ENCODE results near the gene TJP3. TPM values are rescaled to one million over a fixed set of nuclear protein-coding genes. Genes with fewer than 3 reads are reported as not detected.

The TJP3 gene
- total and polyA plus RNA-seq, 10 of the 15 experiments (the other 5 are each of a cell fraction or from before 2014, with no cell fraction given) = 0.04 to 1.2 (median 0.29) TPM; not detected in 6

DNA sequence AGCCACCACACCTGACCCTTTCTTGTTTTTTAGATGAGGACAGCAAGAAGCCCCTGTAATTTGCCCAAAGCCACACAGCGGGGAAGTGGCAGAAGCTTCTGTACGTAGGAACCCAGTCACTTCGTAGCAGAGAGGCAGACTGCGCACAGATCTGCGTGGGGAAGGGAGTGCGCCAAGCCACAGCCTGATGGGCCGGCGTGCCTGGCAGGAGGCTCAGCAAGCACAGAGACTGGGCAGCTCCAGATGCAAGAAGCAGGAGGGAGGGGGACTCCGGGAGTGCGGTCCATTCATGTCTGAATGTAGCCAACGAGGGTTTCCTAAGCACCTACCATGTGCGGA is 347 bp upstream of the TJP3 start:
- Histone ChIP-seq H3K27me3 (replicated peaks in 1 of 2; ENCODE audit: control insufficient read depth in 2 of 2, insufficient read depth in 2 of 2, low read length in 1 of 2) (no peaks in the 10 kb centered on the region), H3K9ac (ENCODE audit: control insufficient read depth, insufficient read depth, low read length) (no peak overlapping the region), H3K36me3 (ENCODE audit: control insufficient read depth in 2 of 2, insufficient read depth in 2 of 2, low read length in 1 of 2) (no peaks in the 10 kb centered on the region), H3K4me3 (no peak overlapping the region), H3K27ac (ENCODE audit: control insufficient read depth, insufficient read depth) (no peak overlapping the region), H3K4me2 (ENCODE audit: control insufficient read depth, insufficient read depth) (no peak overlapping the region), H4K20me1 (ENCODE audit: control insufficient read depth, insufficient read depth) (no peaks in the 10 kb centered on the region), H3K9me3 (replicated peaks; ENCODE audit: control insufficient read depth, insufficient read depth, low read length) (no peaks in the 10 kb centered on the region), H3K4me1 (ENCODE audit: control insufficient read depth, insufficient read depth, low read length) (no peaks in the 10 kb centered on the region), H2AFZ (ENCODE audit: control insufficient read depth, low read depth, low read length) (no peak overlapping the region), H3K79me2 (ENCODE audit: control insufficient read depth, insufficient read depth, low read length) (no peaks in the 10 kb centered on the region)
- BruUV-seq (replicated peaks) = no TSS peak
- intact Hi-C loops (cut with micrococcal nuclease; ENCODE audit: unreplicated experiment) (loop anchor here (5.0 kb wide), 1 partner anchor 161 kb away; no protein-coding TSS in a partner anchor), in situ Hi-C loops (cut with MboI) (no loop called here)
- 74% methylated on average over 12 of the region's 12 CpGs for WGBS (ENCODE audit: insufficient coverage, insufficient replicate concordance, low lambda C conversion rate, missing lambda C conversion rate)
- RAD21 ChIA-PET (ENCODE audit: unreplicated experiment) = no interaction called here
- SMC1A ChIA-PET (ENCODE audit: uncharacterized antibody, unreplicated experiment) = interaction anchor here (0.6 to 1.1 kb wide), 2 partner anchors 54 to 255 kb away, joined by 3 read pairs; partner anchors contain the start of genes APBA3 and MRPL54
- no peak for FAIRE-seq
- ATAC-seq = no peak
- DNase-seq (ENCODE audit: low read depth, low spot score) = no peak
- CTCF ChIA-PET = interaction anchor here (0.8 to 2.2 kb wide), 3 partner anchors 15 to 46 kb away, joined by 3 to 4 read pairs (median 3); no protein-coding TSS in a partner anchor
- POLR2A ChIA-PET = no interaction called here
- no peak for TF ChIP-seq CHD4 (IDR thresholded peaks at IDR 0.05)
- no peak for TF ChIP-seq IKZF1 (conservative IDR thresholded peaks at IDR 0.05)
- no peak for TF ChIP-seq CBX3 (IDR thresholded peaks at IDR 0.05; ENCODE audit: borderline replicate concordance, low read depth)
- TF ChIP-seq, protein P1, sequence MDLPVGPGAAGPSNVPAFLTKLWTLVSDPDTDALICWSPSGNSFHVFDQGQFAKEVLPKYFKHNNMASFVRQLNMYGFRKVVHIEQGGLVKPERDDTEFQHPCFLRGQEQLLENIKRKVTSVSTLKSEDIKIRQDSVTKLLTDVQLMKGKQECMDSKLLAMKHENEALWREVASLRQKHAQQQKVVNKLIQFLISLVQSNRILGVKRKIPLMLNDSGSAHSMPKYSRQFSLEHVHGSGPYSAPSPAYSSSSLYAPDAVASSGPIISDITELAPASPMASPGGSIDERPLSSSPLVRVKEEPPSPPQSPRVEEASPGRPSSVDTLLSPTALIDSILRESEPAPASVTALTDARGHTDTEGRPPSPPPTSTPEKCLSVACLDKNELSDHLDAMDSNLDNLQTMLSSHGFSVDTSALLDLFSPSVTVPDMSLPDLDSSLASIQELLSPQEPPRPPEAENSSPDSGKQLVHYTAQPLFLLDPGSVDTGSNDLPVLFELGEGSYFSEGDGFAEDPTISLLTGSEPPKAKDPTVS (IDR thresholded peaks at IDR 0.05; ENCODE audit: low read depth, low read length) = no peak
- TF ChIP-seq ZNF274 (IDR thresholded peaks at IDR 0.05; ENCODE audit: insufficient read depth, insufficient read length) = no peak
- no peak for TF ChIP-seq MTA2 (IDR thresholded peaks at IDR 0.05; ENCODE audit: low read depth)
- TF ChIP-seq KDM1A (IDR thresholded peaks at IDR 0.05; ENCODE audit: borderline replicate concordance) = no peak
- TF ChIP-seq CREB1 (IDR thresholded peaks at IDR 0.05; ENCODE audit: low read depth) = no peak
- TF ChIP-seq, protein P2, sequence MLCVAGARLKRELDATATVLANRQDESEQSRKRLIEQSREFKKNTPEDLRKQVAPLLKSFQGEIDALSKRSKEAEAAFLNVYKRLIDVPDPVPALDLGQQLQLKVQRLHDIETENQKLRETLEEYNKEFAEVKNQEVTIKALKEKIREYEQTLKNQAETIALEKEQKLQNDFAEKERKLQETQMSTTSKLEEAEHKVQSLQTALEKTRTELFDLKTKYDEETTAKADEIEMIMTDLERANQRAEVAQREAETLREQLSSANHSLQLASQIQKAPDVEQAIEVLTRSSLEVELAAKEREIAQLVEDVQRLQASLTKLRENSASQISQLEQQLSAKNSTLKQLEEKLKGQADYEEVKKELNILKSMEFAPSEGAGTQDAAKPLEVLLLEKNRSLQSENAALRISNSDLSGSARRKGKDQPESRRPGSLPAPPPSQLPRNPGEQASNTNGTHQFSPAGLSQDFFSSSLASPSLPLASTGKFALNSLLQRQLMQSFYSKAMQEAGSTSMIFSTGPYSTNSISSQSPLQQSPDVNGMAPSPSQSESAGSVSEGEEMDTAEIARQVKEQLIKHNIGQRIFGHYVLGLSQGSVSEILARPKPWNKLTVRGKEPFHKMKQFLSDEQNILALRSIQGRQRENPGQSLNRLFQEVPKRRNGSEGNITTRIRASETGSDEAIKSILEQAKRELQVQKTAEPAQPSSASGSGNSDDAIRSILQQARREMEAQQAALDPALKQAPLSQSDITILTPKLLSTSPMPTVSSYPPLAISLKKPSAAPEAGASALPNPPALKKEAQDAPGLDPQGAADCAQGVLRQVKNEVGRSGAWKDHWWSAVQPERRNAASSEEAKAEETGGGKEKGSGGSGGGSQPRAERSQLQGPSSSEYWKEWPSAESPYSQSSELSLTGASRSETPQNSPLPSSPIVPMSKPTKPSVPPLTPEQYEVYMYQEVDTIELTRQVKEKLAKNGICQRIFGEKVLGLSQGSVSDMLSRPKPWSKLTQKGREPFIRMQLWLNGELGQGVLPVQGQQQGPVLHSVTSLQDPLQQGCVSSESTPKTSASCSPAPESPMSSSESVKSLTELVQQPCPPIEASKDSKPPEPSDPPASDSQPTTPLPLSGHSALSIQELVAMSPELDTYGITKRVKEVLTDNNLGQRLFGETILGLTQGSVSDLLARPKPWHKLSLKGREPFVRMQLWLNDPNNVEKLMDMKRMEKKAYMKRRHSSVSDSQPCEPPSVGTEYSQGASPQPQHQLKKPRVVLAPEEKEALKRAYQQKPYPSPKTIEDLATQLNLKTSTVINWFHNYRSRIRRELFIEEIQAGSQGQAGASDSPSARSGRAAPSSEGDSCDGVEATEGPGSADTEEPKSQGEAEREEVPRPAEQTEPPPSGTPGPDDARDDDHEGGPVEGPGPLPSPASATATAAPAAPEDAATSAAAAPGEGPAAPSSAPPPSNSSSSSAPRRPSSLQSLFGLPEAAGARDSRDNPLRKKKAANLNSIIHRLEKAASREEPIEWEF (IDR thresholded peaks at IDR 0.05; ENCODE audit: insufficient replicate concordance, low read depth, low read length) = no peak
- no peak for TF ChIP-seq ZNF207 (IDR thresholded peaks at IDR 0.05; ENCODE audit: borderline replicate concordance)
- TF ChIP-seq, protein P3, sequence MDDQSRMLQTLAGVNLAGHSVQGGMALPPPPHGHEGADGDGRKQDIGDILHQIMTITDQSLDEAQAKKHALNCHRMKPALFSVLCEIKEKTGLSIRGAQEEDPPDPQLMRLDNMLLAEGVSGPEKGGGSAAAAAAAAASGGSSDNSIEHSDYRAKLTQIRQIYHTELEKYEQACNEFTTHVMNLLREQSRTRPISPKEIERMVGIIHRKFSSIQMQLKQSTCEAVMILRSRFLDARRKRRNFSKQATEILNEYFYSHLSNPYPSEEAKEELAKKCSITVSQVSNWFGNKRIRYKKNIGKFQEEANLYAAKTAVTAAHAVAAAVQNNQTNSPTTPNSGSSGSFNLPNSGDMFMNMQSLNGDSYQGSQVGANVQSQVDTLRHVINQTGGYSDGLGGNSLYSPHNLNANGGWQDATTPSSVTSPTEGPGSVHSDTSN (IDR thresholded peaks at IDR 0.05; ENCODE audit: insufficient replicate concordance, low read depth, low read length) = no peak
- TF ChIP-seq, protein P4, sequence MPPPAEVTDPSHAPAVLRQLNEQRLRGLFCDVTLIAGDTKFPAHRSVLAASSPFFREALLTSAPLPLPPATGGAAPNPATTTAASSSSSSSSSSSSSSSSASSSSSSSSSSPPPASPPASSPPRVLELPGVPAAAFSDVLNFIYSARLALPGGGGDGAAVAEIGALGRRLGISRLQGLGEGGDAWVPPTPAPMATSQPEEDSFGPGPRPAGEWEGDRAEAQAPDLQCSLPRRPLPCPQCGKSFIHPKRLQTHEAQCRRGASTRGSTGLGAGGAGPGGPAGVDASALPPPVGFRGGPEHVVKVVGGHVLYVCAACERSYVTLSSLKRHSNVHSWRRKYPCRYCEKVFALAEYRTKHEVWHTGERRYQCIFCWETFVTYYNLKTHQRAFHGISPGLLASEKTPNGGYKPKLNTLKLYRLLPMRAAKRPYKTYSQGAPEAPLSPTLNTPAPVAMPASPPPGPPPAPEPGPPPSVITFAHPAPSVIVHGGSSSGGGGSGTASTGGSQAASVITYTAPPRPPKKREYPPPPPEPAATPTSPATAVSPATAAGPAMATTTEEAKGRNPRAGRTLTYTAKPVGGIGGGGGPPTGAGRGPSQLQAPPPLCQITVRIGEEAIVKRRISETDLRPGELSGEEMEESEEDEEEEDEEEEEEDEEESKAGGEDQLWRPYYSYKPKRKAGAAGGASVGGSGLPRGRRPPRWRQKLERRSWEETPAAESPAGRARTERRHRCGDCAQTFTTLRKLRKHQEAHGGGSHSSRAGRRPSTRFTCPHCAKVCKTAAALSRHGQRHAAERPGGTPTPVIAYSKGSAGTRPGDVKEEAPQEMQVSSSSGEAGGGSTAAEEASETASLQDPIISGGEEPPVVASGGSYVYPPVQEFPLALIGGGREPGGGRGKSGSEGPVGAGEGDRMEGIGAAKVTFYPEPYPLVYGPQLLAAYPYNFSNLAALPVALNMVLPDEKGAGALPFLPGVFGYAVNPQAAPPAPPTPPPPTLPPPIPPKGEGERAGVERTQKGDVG (CRISPR knock-in tag; IDR thresholded peaks at IDR 0.05) = no peak
- TF ChIP-seq NFXL1 (IDR thresholded peaks at IDR 0.05; ENCODE audit: borderline replicate concordance) = no peak
- no peak for TF ChIP-seq HDAC6 (IDR thresholded peaks at IDR 0.05; ENCODE audit: unreplicated experiment)

All from GM12878 (cell line).